ENCODE measurements around the gene CIITA. TPM values are rescaled to one million over a fixed set of nuclear protein-coding genes. Genes with fewer than 3 reads are reported as not detected.
A peak's percentile ranks its signal among the peaks of the same experiment; 100 is the strongest.

CIITA gene
- total and polyA plus RNA-seq, 4 donors = 11.5 to 59.6 (median 26.6) TPM

DNA sequence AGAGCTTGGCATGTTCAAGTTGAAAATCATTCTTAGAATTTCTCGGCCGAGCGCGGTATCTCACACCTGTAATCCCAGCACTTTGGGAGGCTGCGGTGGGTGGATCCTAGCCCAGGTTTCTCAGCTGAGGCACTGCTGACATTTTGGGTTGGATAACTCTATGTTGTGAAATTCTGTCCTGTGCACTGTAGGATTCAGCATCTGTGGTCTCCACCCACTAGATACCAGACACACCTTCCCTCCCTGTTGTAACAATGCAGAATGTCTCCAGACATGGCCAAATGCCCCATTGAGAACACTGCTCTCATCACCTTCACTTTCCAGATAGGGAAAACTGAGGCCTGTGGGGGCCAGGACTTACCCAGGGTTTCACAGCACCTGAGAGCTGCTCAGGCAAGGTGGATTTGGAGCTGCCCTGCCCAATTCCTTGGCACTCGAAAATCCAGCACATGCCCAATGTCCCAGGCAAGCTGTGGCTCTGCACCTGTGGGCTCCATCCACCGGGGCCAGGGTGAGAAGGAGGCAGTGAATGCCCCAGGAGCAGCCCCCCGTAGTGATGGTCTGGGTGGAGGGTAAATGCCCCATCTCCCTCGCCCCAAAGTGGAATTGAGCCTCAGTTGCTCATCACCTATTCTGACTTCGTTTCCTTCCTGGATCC lies 38.3 kb upstream of the CIITA start:
- no peaks in the 10 kb centered on the region for H3K36me3 ChIP-seq (ENCODE audit: control insufficient read depth in 4 of 4, insufficient read depth in 4 of 4, low read length in 4 of 4)
- TF ChIP-seq, protein P1, sequence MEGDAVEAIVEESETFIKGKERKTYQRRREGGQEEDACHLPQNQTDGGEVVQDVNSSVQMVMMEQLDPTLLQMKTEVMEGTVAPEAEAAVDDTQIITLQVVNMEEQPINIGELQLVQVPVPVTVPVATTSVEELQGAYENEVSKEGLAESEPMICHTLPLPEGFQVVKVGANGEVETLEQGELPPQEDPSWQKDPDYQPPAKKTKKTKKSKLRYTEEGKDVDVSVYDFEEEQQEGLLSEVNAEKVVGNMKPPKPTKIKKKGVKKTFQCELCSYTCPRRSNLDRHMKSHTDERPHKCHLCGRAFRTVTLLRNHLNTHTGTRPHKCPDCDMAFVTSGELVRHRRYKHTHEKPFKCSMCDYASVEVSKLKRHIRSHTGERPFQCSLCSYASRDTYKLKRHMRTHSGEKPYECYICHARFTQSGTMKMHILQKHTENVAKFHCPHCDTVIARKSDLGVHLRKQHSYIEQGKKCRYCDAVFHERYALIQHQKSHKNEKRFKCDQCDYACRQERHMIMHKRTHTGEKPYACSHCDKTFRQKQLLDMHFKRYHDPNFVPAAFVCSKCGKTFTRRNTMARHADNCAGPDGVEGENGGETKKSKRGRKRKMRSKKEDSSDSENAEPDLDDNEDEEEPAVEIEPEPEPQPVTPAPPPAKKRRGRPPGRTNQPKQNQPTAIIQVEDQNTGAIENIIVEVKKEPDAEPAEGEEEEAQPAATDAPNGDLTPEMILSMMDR (IDR thresholded peaks at IDR 0.05; ENCODE audit: control extremely low read depth, extremely low read depth) = no peak
- no peak overlapping the region for H3K9ac ChIP-seq (ENCODE audit: insufficient read depth in 1 of 2, low read length in 2 of 2)
- H3K27ac ChIP-seq (ENCODE audit: low read depth in 1 of 2, low read length in 1 of 2) = peak overlapping the region in 1 of 2 donors; percentile 6
- DNase-seq (no peak), ATAC-seq (ENCODE audit: insufficient read depth, low FRiP score) (no peak)
- peaks cover 0 to 11% (median 0%) of the 10 kb centered on the region in 5 donors for H3K4me1 ChIP-seq (ENCODE audit: control insufficient read depth in 5 of 5, insufficient read depth in 5 of 5, low read length in 5 of 5)
- no peaks in the 10 kb centered on the region for H3K9me3 ChIP-seq (ENCODE audit: control insufficient read depth in 4 of 4, insufficient read depth in 3 of 4, low read length in 3 of 4)
- H3K4me3 ChIP-seq = no peak overlapping the region
- peaks cover 0 to 8% (median 7%) of the 10 kb centered on the region in 3 donors for H3K27me3 ChIP-seq (ENCODE audit: control insufficient read depth in 3 of 3, insufficient read depth in 3 of 3, low read length in 2 of 3)
- 85 to 94% methylated on average over 10 of the region's 10 CpGs for WGBS, 2 donors

DNA sequence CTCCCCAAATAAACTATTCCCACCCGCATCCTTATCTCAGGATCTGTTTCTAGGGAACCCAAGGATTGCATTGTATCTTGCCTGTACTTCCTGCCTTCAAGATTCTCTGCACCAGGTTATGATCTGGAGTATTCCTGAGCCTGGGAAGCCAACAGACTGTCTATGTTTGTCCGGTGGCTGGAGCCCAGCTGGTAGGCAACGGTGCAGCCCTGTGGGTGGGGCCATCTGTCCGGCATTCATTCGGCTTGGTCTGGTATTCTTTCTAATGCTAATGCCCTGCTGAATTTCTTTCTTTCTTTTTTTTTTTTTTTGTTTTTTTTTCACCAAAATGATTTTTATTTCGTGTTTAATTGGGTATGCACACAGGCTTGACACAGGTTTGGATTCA lies 37.7 kb upstream of the CIITA start:
- ATAC-seq (ENCODE audit: insufficient read depth, low FRiP score) = no peak
- TF ChIP-seq, protein P1 (IDR thresholded peaks at IDR 0.05; ENCODE audit: control extremely low read depth, extremely low read depth) = no peak
- no peak overlapping the region for H3K27ac ChIP-seq (ENCODE audit: low read depth in 1 of 2, low read length in 1 of 2)
- 56 to 75% methylated on average over 6 of the region's 6 CpGs for WGBS, 2 donors
- no peak overlapping the region for H3K4me3 ChIP-seq
- H3K36me3 ChIP-seq (ENCODE audit: control insufficient read depth in 4 of 4, insufficient read depth in 4 of 4, low read length in 4 of 4) = no peaks in the 10 kb centered on the region
- H3K9ac ChIP-seq (ENCODE audit: insufficient read depth in 1 of 2, low read length in 2 of 2) = no peak overlapping the region
- H3K27me3 ChIP-seq (ENCODE audit: control insufficient read depth in 3 of 3, insufficient read depth in 3 of 3, low read length in 2 of 3) = peaks cover 0 to 8% (median 7%) of the 10 kb centered on the region in 3 donors
- H3K4me1 ChIP-seq (ENCODE audit: control insufficient read depth in 5 of 5, insufficient read depth in 5 of 5, low read length in 5 of 5) = peaks cover 0 to 11% (median 0%) of the 10 kb centered on the region in 5 donors
- no peaks in the 10 kb centered on the region for H3K9me3 ChIP-seq (ENCODE audit: control insufficient read depth in 4 of 4, insufficient read depth in 3 of 4, low read length in 3 of 4)
- no peak for DNase-seq

DNA sequence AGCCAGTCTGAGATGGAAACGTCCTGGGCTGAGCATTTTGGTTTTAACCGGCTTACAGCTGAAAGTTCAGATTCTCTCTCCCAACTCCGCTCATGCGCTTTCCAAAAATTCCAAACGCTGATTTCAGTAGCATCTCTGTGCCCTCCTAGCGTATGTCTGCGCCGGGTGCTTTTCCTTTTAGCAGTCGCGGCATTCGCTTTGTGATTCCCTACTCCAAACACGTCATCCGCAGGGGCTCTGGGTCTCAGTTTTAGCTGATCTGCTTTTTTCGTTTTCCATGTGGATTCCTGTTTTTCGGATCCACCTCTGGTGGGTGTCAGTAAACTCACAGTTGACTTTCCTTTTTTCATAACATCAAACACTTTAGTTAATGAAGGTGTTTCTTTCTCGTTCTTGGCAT lies 36.3 kb upstream of the CIITA start:
- H3K27ac ChIP-seq (ENCODE audit: low read depth in 1 of 2, low read length in 1 of 2) = no peak overlapping the region

More for the DNA sequence above, 36.3 kb upstream of the CIITA start:
- no peak for DNase-seq
- Histone ChIP-seq H3K4me3 (no peak overlapping the region), H3K27me3 (ENCODE audit: control insufficient read depth in 3 of 3, insufficient read depth in 3 of 3, low read length in 2 of 3) (peaks cover 0 to 8% (median 7%) of the 10 kb centered on the region in 3 donors), H3K9me3 (ENCODE audit: control insufficient read depth in 4 of 4, insufficient read depth in 3 of 4, low read length in 3 of 4) (no peaks in the 10 kb centered on the region), H3K36me3 (ENCODE audit: control insufficient read depth in 4 of 4, insufficient read depth in 4 of 4, low read length in 4 of 4) (no peaks in the 10 kb centered on the region), H3K4me1 (ENCODE audit: control insufficient read depth in 5 of 5, insufficient read depth in 5 of 5, low read length in 5 of 5) (peaks cover 0 to 11% (median 0%) of the 10 kb centered on the region in 5 donors), H3K9ac (ENCODE audit: insufficient read depth in 1 of 2, low read length in 2 of 2) (no peak overlapping the region)
- ATAC-seq (ENCODE audit: insufficient read depth, low FRiP score) = no peak
- 87 to 88% methylated on average over 16 of the region's 16 CpGs for WGBS, 2 donors
- TF ChIP-seq, protein P1 (IDR thresholded peaks at IDR 0.05; ENCODE audit: control extremely low read depth, extremely low read depth) = no peak

All from lung (tissue), 12 donors.